Spinal cord (tissue), 10 donors: ENCODE data around the gene ANKS1A. TPM values are rescaled to one million over a fixed set of nuclear protein-coding genes. Genes with fewer than 3 reads are reported as not detected.

Experiments used
- DNase-seq, 6 donors: peaks; one replicate each; pipeline versions ENCODE4 v3.0.0 to v3.0.0-alpha.2; 2013 to 2015; ENCODE audit warnings: low spot score in 6 of 6, low read depth in 4 of 6
- H3K27ac ChIP-seq: one replicate; pipeline ENCODE4 v1.5.1; 2013; ENCODE audit warnings: low read depth, low read length, control low read depth
- H3K27me3 ChIP-seq: one replicate; pipeline ENCODE4 v1.6.1; 2013; ENCODE audit warnings: low read length; ENCODE audit not compliant: control insufficient read depth, insufficient read depth
- H3K36me3 ChIP-seq: one replicate; pipeline ENCODE4 v1.6.1; 2013; ENCODE audit warnings: low read length; ENCODE audit not compliant: control insufficient read depth, insufficient read depth
- H3K4me1 ChIP-seq: one replicate; pipeline ENCODE4 v1.6.1; 2013; ENCODE audit warnings: low read length; ENCODE audit not compliant: control insufficient read depth, insufficient read depth
- H3K4me3 ChIP-seq: one replicate; pipeline ENCODE4 v1.5.1; 2013; ENCODE audit warnings: low read depth, low read length, control low read depth
- H3K9me3 ChIP-seq: one replicate; pipeline ENCODE4 v1.6.1; 2013; ENCODE audit warnings: low read length; ENCODE audit not compliant: control insufficient read depth, insufficient read depth
- WGBS: methylation state at CpG from one replicate; pipeline ENCODE4 v1.1.5; 2013; ENCODE audit warnings: missing lambda C conversion rate; ENCODE audit not compliant: insufficient coverage; 5-methylcytosine and 5-hydroxymethylcytosine counted together
- polyA plus RNA-seq, 2 donors: library from polyadenylated mRNA; unstranded; fragments of 120-200 nt; gene quantifications; one replicate each; pipeline ENCODE4 v1.2.1, GENCODE V29; 2013; ENCODE audit not compliant: insufficient read length in 2 of 2
- total RNA-seq, 2 donors: library from RNA; depleted of rRNA in 1 of 2; stranded (reverse); fragments of 120-200 nt in 1 of 2; fragments of >200 nt in 1 of 2; gene quantifications; one replicate each; pipeline versions ENCODE4 v1.2.3 to v1.2.4, GENCODE V29; 2013 to 2014
- donor health status: healthy.

ANKS1A gene
- total and polyA plus RNA-seq, 4 donors = 31.1 to 53.6 (median 42.4) TPM

DNA sequence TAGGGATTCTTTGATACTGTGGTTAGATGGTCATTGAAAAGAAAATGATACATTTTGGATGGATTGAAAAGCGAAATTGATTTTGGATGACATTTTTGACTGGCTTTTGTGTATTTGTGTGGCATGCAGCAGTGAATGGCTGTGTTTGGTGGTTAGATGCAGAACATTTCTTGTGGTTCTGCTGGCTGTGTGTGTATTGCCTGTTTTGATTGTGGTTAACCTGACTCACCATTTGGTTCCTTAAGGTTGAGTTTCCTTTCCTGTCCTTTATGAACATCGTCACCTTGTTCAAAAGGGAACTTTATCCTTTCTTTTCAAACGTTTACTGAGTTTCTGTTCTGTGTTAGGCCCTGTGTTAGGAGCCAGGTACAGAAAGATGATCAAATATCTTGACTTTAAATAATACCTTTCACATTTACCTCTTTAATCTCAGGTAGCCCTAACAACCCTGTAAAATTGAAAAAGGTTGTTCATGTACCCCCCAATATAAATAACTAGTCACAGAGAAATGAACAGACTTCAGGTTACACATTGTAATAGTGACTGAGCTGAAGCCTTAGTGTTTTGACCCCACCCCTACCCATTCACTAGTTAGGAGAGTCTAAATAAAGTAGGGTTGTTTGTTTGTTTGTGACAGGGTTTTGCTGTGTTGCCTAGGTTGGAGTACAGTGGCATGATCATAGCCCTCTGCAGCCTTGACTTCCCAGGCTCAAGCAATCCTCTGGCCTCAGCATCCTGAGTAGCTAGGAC is 23.8 kb downstream of the ANKS1A start:
- Histone ChIP-seq H3K27ac (no peak overlapping the region), H3K4me1 (no peaks in the 10 kb centered on the region), H3K27me3 (no peaks in the 10 kb centered on the region), H3K9me3 (no peaks in the 10 kb centered on the region), H3K4me3 (no peak overlapping the region), H3K36me3 (no peaks in the 10 kb centered on the region)
- WGBS = 100% methylated on average over 1 of the region's 3 CpGs
- DNase-seq = no peak

DNA sequence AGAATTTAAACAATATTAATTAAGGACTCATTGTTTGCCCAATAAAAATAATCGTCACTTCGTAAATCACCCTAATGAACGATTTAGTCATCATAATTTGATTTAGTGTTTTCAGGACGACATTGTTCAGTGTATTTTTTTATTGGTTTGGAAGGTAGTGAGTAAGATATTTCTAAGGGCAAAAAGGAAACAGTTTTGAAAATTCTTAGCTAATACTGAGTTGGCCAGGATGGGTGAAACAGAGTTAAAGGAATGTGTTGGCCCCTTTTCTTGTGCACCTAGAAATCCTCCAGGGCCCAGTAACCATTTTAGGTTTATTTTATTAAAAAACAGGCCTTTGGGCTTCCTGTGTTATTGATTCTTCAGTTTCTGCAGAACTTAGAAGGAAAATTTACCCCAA is 25.3 kb downstream of the ANKS1A start:
- Histone ChIP-seq H3K27me3 (no peaks in the 10 kb centered on the region), H3K4me3 (no peak overlapping the region), H3K9me3 (no peaks in the 10 kb centered on the region), H3K27ac (no peak overlapping the region), H3K4me1 (no peaks in the 10 kb centered on the region), H3K36me3 (no peaks in the 10 kb centered on the region)
- DNase-seq = no peak
- WGBS = 100% methylated on average over 1 of the region's 4 CpGs

DNA sequence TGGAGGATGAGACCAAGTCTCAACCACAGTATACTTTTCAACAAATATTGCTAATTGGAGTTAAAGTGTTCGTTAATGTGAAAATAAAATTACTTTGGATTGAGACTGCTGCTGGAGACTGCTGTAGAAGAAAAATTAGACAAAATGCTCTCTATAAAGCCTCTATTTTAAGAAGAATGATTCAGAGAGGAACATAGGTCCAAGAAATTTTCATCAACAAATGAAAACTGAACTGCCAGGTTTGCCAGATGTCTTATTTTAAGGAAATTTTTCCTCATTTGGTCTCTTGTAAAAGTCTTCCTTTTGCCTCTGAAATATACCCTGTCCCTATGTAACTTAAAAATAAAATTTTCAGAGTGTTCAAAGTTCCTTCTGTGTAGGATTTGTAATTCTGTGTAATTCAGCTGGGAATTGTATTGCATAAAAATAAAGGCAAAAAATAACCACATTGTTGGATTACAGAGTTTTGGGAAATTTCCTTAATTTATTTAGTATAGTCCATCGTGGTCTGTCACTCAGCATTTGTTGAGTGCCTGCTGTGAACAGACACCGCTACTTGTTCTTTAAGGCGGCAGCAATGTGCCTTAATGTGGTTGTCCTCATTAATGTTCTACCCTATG is 27.4 kb downstream of the ANKS1A start:
- Histone ChIP-seq H3K36me3 (no peaks in the 10 kb centered on the region), H3K4me1 (no peaks in the 10 kb centered on the region), H3K4me3 (no peak overlapping the region), H3K27ac (no peak overlapping the region), H3K27me3 (no peaks in the 10 kb centered on the region), H3K9me3 (no peaks in the 10 kb centered on the region)
- DNase-seq = no peak
- no CpG with 5 or more reads among the region's 4 CpGs for WGBS

DNA sequence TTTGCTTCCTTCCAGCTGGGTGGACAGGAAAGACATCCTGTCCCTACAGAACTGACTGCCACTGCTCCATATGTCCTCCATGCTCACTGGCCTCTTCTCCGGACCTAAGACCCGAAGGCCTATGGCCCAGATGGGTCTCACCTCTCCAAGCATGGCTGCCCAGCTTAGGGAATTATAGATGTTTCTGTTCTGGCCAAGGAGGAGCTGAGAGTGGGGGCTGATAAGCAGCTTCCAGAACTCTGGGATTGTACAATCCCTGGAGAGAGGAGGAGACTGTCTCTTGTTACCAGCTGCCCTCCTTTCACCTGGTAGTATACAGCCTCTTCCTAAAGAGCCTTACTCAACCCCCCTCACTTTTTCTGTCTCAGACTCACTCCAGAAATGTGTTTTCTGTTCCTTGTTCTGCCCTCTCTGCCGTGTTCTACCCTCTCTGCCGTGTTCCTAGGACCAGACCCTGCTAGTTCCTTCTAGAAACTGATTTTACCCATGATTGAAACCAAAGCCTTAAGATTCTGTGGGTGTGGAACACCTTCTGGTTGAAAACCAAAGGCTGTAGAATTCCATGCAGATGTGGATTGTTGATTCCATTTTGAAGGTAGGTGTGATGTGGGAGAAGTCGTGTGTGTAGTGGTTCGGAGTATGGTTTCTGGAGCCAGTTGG is 28.7 kb downstream of the ANKS1A start:
- Histone ChIP-seq H3K4me3 (no peak overlapping the region), H3K9me3 (no peaks in the 10 kb centered on the region), H3K27ac (no peak overlapping the region), H3K27me3 (no peaks in the 10 kb centered on the region), H3K36me3 (no peaks in the 10 kb centered on the region), H3K4me1 (no peaks in the 10 kb centered on the region)
- 84% methylated on average over 4 of the region's 6 CpGs for WGBS
- no peak for DNase-seq

DNA sequence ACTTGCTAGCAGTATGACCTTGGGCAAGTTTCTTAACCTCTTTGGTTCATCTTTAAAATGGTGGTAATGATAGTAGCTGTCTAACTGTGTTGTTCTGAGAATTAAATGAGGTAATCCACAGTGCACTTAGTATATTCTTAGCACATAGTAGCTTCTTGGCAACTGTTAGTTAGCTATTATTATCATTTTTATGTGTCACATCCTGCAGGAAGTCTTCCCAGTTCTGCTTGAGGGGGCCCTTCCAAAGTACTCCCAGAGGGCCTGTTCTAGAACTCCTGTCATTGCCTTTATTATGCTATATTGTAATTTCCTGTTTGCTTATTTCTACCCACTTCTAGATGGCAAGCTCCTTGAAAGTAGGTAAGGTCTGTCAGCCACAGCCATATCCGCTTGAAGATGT is 30.6 kb downstream of the ANKS1A start:
- WGBS = no CpG with 5 or more reads among the region's 1 CpG
- H3K36me3 ChIP-seq = no peaks in the 10 kb centered on the region
- no peaks in the 10 kb centered on the region for H3K9me3 ChIP-seq
- no peaks in the 10 kb centered on the region for H3K27me3 ChIP-seq
- H3K4me3 ChIP-seq = no peak overlapping the region
- H3K4me1 ChIP-seq = no peaks in the 10 kb centered on the region
- no peak overlapping the region for H3K27ac ChIP-seq
- DNase-seq = no peak

DNA sequence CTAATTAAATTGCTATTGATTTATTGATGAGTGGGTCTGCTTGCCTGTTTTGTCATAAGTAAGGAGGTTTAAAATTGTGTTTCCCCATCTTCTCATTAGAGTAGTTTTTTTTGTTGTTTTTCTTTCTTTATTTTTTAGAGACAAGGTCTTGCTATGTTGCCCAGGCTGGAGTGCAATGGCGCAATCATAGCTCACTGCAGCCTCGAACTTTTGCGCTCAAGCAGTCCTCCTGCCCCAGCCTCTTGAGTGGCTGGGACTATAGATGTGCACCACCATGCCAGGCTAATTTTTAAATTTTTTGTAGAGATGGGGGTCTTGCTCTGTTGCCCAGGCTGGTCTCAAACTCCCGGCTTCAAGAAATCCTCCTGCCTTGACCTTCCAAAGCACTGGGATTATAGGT is 31.0 kb downstream of the ANKS1A start:
- Histone ChIP-seq H3K9me3 (no peaks in the 10 kb centered on the region), H3K4me1 (no peaks in the 10 kb centered on the region), H3K36me3 (no peaks in the 10 kb centered on the region), H3K4me3 (no peak overlapping the region), H3K27me3 (no peaks in the 10 kb centered on the region), H3K27ac (no peak overlapping the region)
- DNase-seq = no peak
- WGBS = 80% methylated on average over 4 of the region's 4 CpGs

DNA sequence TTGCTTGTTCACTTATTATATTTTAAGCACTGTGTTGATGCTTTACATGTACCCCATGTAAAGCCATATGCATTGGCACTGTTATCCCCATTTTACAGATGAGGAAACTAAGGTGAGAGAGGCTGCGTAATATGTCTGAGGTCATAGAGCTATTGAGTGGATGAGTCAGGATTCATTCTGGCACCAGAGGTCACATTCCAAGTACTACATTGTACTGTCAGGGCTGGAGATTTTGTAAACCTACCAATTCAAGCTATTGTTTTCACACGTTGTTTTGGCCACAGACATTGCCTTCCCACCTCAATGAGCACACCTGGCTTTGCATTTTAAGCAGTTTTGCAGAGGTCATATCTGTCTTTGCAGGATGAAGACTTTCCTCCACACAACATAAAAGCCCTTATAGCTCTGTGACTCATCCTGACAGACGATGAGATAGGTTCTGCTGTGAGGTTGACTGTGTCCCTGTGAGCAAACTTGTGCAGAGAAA is 33.2 kb downstream of the ANKS1A start:
- Histone ChIP-seq H3K36me3 (no peaks in the 10 kb centered on the region), H3K4me3 (no peak overlapping the region), H3K4me1 (no peaks in the 10 kb centered on the region), H3K27ac (no peak overlapping the region), H3K27me3 (no peaks in the 10 kb centered on the region), H3K9me3 (no peaks in the 10 kb centered on the region)
- WGBS = 83% methylated on average over 1 of the region's 3 CpGs
- no peak for DNase-seq

DNA sequence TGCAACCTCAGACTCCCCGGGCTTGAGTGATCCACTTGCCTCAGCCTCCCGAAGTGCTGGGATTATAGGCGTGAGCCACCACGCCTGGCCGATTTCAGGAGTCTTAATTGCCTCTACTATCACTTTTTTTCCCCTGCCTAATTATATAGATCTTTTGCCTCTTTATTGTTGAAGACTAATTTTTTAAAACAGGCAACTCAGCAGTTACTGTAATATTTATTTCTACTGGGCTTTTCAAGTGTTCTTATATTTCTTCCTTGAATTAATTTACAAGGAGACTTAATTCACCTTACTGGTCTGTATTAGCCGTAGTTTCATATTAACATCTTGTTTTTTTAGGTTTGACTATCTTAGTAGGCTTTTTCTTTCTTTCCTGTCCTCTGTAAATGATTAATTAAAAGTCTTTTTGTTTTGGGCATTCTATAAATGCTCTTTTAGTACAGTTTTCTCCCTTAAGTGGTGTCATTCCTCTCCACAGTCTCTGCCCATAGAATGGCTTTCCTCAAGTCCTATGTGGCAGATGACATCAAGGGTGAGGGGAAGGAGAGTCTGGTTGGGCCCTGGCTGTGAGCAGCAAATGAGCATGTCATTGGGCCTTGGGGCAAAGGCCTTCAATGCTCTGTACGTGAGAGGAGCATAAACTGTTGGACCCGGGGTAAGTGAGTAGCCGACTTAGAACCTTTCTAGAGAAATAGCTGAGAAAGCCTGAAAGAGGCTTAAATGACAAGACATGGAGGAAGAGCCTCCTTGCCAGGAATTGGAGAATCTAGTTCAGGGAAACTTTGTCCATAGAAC is 36.0 kb downstream of the ANKS1A start:
- no peak overlapping the region for H3K27ac ChIP-seq
- no peaks in the 10 kb centered on the region for H3K9me3 ChIP-seq
- no peak overlapping the region for H3K4me3 ChIP-seq
- no peak for DNase-seq
- H3K4me1 ChIP-seq = peaks cover 6% of the 10 kb centered on the region
- no peaks in the 10 kb centered on the region for H3K36me3 ChIP-seq
- no peaks in the 10 kb centered on the region for H3K27me3 ChIP-seq
- 88% methylated on average over 3 of the region's 9 CpGs for WGBS

DNA sequence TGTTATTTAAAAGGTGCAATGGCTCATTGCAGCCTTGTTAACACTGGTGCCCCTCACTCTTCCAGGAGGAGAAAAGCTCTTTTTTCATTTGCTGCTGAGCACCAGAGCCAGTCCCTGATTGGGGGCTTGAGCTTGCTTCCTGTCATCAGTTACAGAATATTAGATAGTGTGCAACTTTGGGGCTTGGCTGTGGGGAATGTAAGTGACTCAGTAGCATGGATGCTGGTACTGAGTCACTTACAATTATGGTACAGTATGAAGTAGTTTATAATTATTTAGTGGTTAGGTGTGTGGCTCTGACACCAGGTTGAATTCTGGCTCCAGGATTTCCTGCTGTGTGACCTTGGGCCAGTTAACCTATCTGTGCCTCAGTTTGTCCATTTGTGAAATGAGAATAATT is 37.6 kb downstream of the ANKS1A start:
- Histone ChIP-seq H3K27me3 (no peaks in the 10 kb centered on the region), H3K27ac (no peak overlapping the region), H3K4me1 (peaks cover 6% of the 10 kb centered on the region), H3K9me3 (no peaks in the 10 kb centered on the region), H3K36me3 (no peaks in the 10 kb centered on the region), H3K4me3 (no peak overlapping the region)
- no peak for DNase-seq
